Measurements from ENCODE around the gene RASSF9. TPM values are rescaled to one million over a fixed set of nuclear protein-coding genes. Genes with fewer than 3 reads are reported as not detected.

RASSF9 gene
- total and polyA plus RNA-seq, 2 experiments from 2014 or later: 0.31 to 0.35 TPM

GRCh38 chr12:85833579-85833978, 2.6 kb downstream of the RASSF9 start:
- H3K4me3 ChIP-seq: no peak overlapping the region
- H3K36me3 ChIP-seq (ENCODE audit: insufficient read depth): no peaks in the 10 kb centered on the region
- peaks cover 29% of the 10 kb centered on the region for H3K4me1 ChIP-seq (ENCODE audit: insufficient read depth)
- ATAC-seq (no peak), DNase-seq (ENCODE audit: low spot score) (no peak)
- Mint-ChIP-seq H3K4me1 (peaks cover 22% of the 10 kb centered on the region), H3K27ac (no peak overlapping the region), H3K4me3 (no peak overlapping the region), H3K27me3 (ENCODE audit: insufficient read depth, low read depth, poor library complexity) (peaks cover 4% of the 10 kb centered on the region), H3K9me3 (no peaks in the 10 kb centered on the region), H3K36me3 (ENCODE audit: low read depth) (no peaks in the 10 kb centered on the region)
- H3K27ac ChIP-seq (ENCODE audit: low read depth): no peak overlapping the region
- no peaks in the 10 kb centered on the region for H3K79me2 ChIP-seq (replicated peaks; ENCODE audit: insufficient read depth)
- no peaks in the 10 kb centered on the region for H4K20me1 ChIP-seq (replicated peaks; ENCODE audit: insufficient read depth)
- no peak for TF ChIP-seq EZH2 (IDR thresholded peaks at IDR 0.05; ENCODE audit: low read depth, unreplicated experiment)
- TF ChIP-seq ZNF114 (CRISPR knock-in tag; IDR thresholded peaks at IDR 0.05): no peak
- no peak for TF ChIP-seq JUNB (IDR thresholded peaks at IDR 0.05; ENCODE audit: unreplicated experiment)
- no peak for TF ChIP-seq ZNF462 (CRISPR knock-in tag; IDR thresholded peaks at IDR 0.05)
- no peak for TF ChIP-seq CREB1 (CRISPR knock-in tag; IDR thresholded peaks at IDR 0.05; ENCODE audit: low read depth)
- TF ChIP-seq POLR2AphosphoS5 (IDR thresholded peaks at IDR 0.05; ENCODE audit: low read depth): no peak
- TF ChIP-seq EZH2phosphoT487 (IDR thresholded peaks at IDR 0.05; ENCODE audit: unreplicated experiment): no peak
- TF ChIP-seq ZNF331 (CRISPR knock-in tag; IDR thresholded peaks at IDR 0.05; ENCODE audit: low read depth): no peak
- TF ChIP-seq ETS1 (IDR thresholded peaks at IDR 0.05): no peak
- TF ChIP-seq STAT1 (IDR thresholded peaks at IDR 0.05; ENCODE audit: unreplicated experiment): no peak
- TF ChIP-seq NANOG (IDR thresholded peaks at IDR 0.05; ENCODE audit: borderline replicate concordance): no peak
- no peak for TF ChIP-seq CTCF (conservative IDR thresholded peaks at IDR 0.05; ENCODE audit: low read depth in 2 of 2)
- no peak for TF ChIP-seq REST (IDR thresholded peaks at IDR 0.05; ENCODE audit: unreplicated experiment)
- no peaks in the 10 kb centered on the region for H3K9me2 ChIP-seq (ENCODE audit: insufficient read depth)
- H3F3A ChIP-seq (replicated peaks; ENCODE audit: low read depth): no peaks in the 10 kb centered on the region
- no peak overlapping the region for H3K4me2 ChIP-seq
- H2AFZ ChIP-seq: no peak overlapping the region
- no peaks in the 10 kb centered on the region for H3K27me3 ChIP-seq (ENCODE audit: insufficient read depth)

Measured in GM23338 (cell line).